Measurements from ENCODE around the gene ZNF221. TPM values are rescaled to one million over a fixed set of nuclear protein-coding genes. Genes with fewer than 3 reads are reported as not detected.
A peak's percentile ranks its signal among the peaks of the same experiment; 100 is the strongest.

ZNF221 gene
- total RNA-seq, 1 experiment from 2014 or later, result 3.1 TPM

DNA sequence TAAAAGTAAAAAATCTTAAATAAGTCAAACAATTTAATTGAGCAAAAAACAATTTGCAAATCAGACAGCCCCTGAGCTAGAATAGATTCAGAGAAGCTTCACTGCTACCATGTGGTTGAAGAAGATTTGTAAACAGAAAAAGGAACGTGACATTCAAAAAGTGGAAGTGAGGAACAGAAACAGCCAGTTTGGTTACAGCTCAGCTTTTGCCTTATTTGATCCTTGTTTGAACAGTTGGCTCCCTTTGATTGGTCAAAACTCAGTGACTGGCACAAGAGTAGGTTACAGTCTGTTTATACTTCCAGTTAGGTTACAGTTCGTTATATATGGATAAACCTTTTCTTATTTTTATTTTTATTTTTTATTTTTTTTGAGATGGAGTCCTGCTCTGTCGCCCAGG lies 5.8 kb downstream of the ZNF221 start:
- DNase-seq (ENCODE audit: low read depth), result no peak

DNA sequence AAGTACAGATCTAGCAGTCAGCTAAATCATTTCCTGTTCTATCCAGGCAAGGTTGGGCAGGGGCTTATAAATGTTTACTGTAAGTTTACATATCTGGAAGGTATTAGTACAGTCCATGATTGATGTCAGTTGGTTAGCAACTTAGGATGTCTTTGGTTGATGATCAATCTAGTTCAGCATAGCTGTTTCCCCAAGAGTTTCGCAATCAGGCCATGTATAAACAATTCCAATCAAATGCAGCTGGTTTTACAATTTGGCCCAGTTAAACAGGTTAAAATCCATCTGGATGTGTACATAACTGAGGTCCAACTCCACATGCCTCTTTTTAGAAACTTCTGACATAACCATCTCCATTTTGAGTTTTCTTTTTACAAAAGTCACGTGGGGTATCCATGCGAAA lies 6.9 kb downstream of the ZNF221 start:
- DNase-seq (ENCODE audit: low read depth), result no peak

DNA sequence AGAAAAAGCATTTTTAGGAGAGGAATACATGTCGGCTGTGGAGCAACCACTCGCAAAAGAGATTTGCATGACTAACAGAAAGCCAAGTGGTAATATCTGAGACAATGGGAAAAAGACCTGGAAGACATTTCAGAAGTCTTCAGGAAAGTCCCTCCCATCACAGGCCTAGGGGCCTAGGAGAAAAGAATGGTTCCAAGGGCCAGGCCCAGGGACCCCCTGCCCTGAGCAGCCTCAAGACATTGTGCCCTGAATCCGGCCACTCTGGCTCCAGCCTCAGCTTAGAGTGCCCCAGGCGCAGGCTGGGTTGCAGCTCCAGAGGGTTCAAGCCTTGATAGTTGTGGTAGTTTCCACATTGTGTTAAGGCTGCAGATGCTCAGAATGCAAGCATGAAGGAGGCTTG lies 9.4 kb downstream of the ZNF221 start:
- no peak for DNase-seq (ENCODE audit: low read depth)

DNA sequence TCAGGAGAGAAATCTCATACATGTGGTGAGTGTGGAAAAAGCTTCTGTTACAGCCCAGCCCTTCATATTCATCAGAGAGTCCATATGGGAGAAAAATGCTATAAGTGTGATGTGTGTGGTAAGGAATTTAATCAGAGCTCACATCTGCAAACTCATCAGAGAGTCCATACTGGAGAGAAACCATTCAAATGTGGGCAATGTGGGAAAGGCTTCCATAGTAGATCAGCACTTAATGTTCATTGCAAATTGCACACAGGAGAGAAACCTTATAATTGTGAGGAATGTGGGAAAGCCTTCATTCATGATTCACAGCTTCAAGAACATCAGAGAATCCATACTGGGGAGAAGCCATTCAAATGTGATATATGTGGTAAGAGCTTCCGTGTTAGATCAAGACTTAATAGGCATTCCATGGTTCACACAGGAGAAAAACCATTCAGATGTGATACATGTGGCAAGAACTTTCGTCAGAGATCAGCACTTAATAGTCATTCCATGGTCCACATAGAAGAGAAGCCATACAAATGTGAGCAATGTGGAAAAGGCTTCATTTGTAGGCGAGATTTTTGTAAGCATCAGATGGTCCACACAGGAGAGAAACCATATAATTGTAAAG lies 15.2 kb downstream of the ZNF221 start:
- no peak for DNase-seq (ENCODE audit: low read depth)

DNA sequence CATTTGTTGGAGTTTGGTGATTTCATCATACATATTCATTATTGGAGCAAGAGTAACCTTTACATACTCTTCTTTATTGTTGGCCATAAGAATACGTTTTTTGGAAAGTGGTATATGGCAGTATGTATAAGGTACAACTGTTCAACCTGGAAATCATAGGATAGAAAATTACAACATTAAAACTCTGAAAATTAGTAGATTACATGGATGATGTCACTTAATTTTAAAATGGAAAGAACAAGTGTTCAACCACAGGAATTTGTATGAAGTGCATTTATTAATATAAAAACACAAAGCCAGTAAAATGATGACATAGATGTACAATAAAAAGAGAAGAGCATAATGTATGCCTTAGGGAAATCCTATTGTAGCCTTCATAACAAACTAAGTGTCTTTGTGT lies 25.7 kb downstream of the ZNF221 start:
- DNase-seq (ENCODE audit: low read depth), result no peak

DNA sequence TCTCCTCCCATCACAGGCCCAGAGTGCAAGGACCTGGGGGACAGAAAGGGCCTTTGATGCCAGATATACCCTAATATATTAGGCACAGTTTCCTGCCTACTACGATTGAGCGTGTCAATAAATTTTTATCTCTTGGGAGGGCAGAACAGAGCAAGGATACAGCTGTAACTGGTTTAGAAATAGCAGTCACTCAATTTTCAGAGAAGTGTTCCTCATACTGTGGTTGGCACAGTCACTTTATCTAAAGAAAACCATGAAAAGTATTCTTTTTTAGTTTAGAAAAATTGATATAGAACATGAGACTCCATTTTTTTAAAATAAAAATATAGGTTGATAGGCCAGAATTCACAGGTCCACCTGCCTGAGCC lies 32.5 kb downstream of the ZNF221 start:
- DNase-seq (ENCODE audit: low read depth), result no peak

DNA sequence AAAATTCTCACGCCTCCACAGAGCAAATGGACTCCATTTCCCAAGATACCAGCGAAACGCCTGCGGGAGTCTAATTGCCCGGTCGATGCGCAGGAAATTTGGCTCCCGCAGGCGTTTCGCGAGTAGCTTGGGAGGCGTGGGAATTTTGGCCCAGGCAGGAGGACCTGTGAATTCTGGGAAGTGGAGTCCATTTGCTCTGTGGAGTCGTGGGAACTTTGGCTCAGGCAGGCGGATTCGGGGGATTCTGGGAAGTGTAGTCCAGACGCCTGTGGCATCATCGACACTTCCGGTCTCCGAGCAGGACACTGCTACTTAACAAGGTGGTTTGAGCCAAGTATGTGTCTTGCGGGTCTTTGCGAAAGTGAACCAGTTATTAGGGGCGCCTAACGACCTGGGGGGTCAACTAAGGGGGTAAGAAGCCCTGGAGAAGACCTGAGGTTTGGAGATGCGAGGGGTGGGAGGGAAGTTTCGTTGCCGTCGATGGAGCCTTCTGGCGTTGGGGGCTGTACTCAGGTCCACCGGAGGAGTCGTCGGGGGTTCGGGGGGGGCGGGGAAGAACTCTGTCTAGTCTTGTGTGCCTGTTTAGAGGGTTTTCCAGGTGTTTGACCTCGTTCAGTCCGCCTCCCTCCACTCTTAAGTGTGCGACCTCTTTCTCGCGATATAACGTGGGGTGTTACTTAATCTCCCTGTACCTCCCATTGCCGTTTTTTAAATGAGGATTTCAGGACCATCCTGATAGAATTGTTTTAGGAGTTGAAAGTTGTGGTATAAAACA lies 33.1 kb downstream of the ZNF221 start, which contains the start of gene ZNF155:
Gene ZNF155, plus strand, starts transcription at position 277 of the 775 bp plus-strand sequence. CDS start 4,356 bp downstream, outside the sequence.
- DNase-seq (ENCODE audit: low read depth), result peak; percentile 96

DNA sequence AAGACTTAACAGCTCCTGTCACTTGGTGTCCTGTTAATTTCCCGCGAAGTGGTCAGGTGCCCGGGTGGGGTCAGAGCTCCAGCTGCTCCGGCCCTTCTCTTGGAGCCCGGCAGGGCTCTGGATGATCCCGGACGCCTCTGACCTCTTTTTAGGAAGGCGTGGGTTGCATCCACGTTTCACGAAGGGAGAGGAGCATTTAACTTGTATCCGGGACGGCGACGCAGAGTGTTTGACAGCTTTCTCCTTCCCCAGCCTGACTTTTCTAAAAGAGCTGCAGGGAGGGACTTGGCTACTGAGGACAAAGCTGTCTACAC lies 33.6 kb downstream of the ZNF221 start:
- no peak for DNase-seq (ENCODE audit: low read depth)

DNA sequence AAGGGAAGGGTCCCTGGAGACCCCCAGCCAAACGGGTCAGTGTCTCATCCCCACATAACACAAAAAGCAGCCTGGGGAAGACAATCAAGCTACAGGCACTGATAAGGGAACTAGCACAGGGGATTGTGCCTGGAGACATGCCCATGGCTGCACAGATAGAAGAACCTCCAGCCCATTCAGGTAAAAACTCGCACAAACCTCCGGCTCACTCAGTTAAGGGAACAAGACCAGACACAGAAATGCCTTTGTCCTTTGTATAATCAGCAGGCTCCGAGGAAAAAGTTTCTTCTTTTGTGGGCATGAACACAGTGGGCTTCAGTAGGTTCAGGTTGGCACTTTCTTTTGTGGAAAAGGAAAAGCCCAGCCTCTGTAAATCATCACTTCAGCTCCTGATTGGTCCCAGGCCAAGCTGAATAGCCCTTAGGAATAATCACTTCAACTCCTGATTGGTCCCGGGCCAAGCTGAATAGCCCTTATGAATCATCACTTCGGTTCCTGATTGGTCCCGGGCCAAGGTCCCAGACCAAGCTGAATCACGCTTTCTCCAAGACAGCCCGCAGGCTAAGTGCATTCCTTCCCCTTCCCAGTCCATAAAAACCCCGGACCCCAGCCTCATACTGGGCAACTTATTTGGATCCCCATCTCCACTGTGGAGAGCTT lies 46.7 kb downstream of the ZNF221 start:
- peak; percentile 37 for DNase-seq (ENCODE audit: low read depth)

DNA sequence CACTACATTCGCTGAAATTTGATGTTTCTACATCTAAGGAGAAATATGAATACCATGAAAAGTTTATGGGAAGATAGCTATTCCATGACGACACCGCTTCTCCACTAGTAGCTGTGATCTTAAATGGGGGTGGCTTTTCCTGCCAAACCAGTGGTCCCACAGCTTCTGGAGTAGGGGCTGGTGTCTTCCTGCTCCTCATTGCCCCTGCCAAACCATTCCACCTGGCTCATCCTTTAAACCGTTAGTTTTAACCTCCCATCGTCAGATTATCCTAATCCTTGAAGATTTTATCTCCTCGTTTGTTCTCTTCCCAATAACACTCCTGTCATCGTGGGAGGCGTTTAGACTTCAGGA lies 51.2 kb downstream of the ZNF221 start:
- no peak for DNase-seq (ENCODE audit: low read depth)

DNA sequence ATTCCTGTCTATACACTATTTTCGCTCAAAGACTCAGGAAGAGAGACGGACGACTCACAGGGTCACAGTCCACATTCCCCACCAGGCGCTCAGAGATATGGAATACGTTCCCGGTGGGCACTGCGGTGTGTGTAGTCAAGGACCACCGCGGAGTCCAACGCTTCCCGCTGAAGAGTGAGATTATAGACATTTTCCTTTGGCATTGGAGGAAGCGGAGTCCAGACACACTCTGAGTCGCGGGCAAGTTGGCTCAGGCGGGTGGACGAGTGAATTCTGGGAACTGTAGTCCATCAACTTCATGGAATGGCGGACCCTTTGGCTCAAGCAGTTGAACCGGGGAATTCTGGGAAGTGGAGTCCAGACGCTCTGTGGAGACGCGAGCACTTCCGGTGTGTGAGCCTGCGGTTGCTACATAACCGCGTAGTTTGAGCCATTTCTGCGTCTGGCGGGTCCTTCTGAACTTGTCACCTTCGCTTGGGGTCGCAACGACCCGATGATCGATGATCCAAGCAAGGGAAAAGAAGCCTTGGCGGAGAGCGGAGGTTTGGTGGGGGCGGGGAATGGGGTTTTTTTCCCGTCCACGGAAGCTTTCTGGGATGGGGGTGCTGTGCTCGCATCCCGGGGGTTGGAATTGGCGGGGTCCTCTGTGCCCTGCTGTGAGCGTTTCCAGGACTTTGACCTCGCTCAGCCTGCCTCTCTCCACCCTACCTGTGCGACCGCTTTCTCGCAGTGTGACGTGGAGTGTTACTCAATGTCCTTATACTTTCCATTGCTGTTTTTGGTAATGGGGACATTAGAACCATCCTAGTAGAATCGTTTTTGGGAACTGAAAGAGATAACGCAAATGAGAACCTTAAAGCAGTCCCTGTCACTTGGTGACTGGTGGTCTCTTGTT lies 51.8 kb downstream of the ZNF221 start, which contains the start of gene ZNF230:
Gene ZNF230, plus strand, starts transcription at position 392 of the 895 bp plus-strand sequence. CDS start 4,122 bp downstream, outside the sequence.
- DNase-seq (ENCODE audit: low read depth), result peak; percentile 91

DNA sequence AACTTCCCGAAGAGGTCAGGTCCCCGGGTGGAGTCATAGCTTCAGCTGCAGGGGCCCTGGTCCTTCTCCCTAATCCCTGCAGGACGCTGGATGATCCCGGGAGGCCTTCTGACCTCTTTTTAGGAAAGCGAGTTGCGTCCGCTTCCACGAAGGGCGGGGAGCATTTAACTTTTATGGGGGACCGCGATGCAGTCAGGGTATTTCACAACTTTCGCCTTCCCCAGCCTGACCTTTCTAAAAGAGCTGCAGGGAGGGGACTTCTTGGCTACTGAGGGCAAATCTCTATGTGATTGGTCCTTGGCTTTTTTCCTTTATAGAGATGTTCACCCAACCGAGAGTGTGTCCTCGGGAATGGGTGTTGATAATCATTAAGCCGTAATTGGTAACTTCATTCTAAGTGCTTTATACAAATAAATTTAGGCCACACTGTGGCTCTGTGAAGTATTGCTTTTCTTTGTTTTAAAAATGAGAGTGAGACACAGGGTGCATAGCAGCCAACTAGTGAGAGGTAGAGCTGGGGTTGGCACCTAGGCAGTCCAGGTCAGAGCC lies 52.5 kb downstream of the ZNF221 start:
- peak; percentile 18 for DNase-seq (ENCODE audit: low read depth)

DNA sequence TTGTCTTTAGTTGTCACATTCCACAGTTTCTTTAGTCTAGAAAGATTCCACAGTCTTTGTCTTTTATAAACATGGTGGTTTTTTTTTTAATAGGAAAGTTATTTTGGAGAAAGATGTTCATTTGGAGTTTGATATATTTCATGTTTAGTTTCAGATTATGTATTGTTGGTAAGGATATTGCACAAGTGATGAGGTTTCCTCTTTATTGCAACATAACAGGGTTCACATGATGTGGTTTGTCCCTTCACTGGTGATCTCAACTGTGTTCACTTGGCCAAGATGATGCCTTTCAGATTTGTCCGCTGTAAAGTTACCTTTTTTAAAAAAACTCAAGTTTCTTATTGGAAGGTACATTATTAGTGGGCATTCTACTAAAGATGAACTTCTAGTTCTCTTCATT lies 54.9 kb downstream of the ZNF221 start:
- DNase-seq (ENCODE audit: low read depth), result no peak

DNA sequence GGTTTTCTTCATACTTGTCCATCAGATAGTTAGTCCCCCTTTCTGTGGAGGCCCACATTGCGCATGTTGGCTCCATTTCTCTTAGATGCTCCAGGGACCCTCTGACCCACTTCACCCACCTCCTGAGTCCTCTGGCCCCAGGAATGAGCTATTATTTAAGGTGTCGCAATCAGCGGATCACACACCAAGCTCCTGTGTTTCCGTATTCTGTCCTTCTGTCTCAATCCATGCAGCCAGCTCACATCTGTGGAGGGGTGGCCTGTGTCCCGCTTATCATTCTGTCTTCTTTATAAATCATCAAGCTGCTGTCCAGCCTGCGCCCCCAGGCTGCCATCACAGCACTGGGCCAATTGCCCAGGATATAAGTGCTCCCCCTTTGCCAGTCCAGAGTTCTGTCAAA lies 56.4 kb downstream of the ZNF221 start:
- DNase-seq (ENCODE audit: low read depth), result no peak

DNA sequence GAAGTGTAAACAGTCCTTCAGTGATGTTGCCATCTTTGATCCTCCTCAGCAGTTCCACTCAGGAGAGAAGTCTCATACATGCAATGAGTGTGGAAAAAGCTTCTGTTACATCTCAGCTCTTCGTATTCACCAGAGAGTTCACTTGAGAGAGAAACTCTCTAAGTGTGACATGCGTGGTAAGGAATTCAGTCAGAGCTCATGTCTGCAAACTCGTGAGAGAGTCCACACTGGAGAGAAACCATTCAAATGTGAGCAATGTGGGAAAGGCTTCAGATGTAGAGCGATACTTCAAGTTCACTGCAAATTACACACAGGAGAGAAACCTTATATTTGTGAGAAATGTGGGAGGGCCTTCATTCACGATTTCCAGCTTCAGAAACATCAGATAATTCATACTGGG lies 59.4 kb downstream of the ZNF221 start:
- DNase-seq (ENCODE audit: low read depth), result no peak

Small RNAs within 50 kb of the gene (small RNA-seq; reads per million reads assigned to genes)
- gene AC006213.5, result not detected

Other genes with a start within 250 kb of the ZNF221 start
- gene IRGC, start 235.2 kb upstream of the ZNF221 start, total RNA-seq (2014; rRNA removed; shearing (Covaris generic)), result not detected in 2 replicates
- 29.0 and 37.5 TPM in 2 replicates for gene SMG9, start 196.3 kb upstream of the ZNF221 start, total RNA-seq (2014; rRNA removed; shearing (Covaris generic))
- gene KCNN4, start 170.3 kb upstream of the ZNF221 start, total RNA-seq (2014; rRNA removed; shearing (Covaris generic)), result 108 and 120 TPM in 2 replicates
- 0.07 and 0.37 TPM in 2 replicates for gene LYPD5, start 148.8 kb upstream of the ZNF221 start, total RNA-seq (2014; rRNA removed; shearing (Covaris generic))
- 4.3 and 6.0 TPM in 2 replicates for gene ZNF283, start 123.9 kb upstream of the ZNF221 start, total RNA-seq (2014; rRNA removed; shearing (Covaris generic))
- gene ZNF404, start 67.3 kb upstream of the ZNF221 start, total RNA-seq (2014; rRNA removed; shearing (Covaris generic)), result 1.1 and 1.2 TPM in 2 replicates
- 22.8 and 25.4 TPM in 2 replicates for gene ZNF45, start 15.9 kb upstream of the ZNF221 start, total RNA-seq (2014; rRNA removed; shearing (Covaris generic))
- 4.4 and 5.3 TPM in 2 replicates for gene ZNF155, start 33.0 kb downstream of the ZNF221 start, total RNA-seq (2014; rRNA removed; shearing (Covaris generic))
- 2.6 and 5.3 TPM in 2 replicates for gene ZNF230, start 51.7 kb downstream of the ZNF221 start, total RNA-seq (2014; rRNA removed; shearing (Covaris generic))
- gene ZNF222, start 74.2 kb downstream of the ZNF221 start, total RNA-seq (2014; rRNA removed; shearing (Covaris generic)), result 3.7 and 5.6 TPM in 2 replicates
- gene ZNF223, start 100.8 kb downstream of the ZNF221 start, total RNA-seq (2014; rRNA removed; shearing (Covaris generic)), result 4.2 and 6.1 TPM in 2 replicates
- gene ZNF284, start 120.9 kb downstream of the ZNF221 start, total RNA-seq (2014; rRNA removed; shearing (Covaris generic)), result 4.1 and 5.0 TPM in 2 replicates
- 8.3 and 13.5 TPM in 2 replicates for gene ZNF224, start 143.1 kb downstream of the ZNF221 start, total RNA-seq (2014; rRNA removed; shearing (Covaris generic))
- gene ZNF225, start 162.2 kb downstream of the ZNF221 start, total RNA-seq (2014; rRNA removed; shearing (Covaris generic)), result 2.9 and 3.4 TPM in 2 replicates
- 6.7 and 8.1 TPM in 2 replicates for gene ZNF234, start 190.3 kb downstream of the ZNF221 start, total RNA-seq (2014; rRNA removed; shearing (Covaris generic))
- gene ZNF226, start 213.9 kb downstream of the ZNF221 start, total RNA-seq (2014; rRNA removed; shearing (Covaris generic)), result 16.7 and 21.8 TPM in 2 replicates